ENCODE data around the gene NKX1-2. TPM values are rescaled to one million over a fixed set of nuclear protein-coding genes. Genes with fewer than 3 reads are reported as not detected.

Gene NKX1-2
- total RNA-seq, 4 donors from 2014 or later: not detected

DNA sequence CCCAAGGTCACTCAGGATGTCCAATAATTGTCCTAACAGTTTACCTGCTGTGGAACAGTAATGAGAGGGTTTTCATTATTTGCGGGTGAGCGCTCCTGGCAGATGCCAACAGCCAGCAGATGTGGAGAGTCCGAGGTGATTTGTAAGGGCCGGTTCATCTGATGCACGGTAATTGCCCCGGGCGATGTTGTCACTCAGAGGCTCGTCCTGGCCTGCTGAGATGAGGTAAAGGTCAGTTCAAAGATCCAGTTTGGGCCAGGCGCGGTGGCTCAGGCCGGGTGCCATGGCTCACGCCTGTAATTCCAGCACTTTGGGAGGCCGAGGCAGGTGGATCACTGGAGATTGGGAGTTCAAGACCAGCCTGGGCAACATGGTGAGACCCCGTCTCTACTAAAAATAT lies 28.7 kb upstream of the NKX1-2 start:
- Histone ChIP-seq H3K4me1 (no peaks in the 10 kb centered on the region), H3K36me3 (peaks cover 0 to 2% (median 0%) of the 10 kb centered on the region in 4 donors), H3K4me3 (no peak overlapping the region), H3K27ac (replicated peaks in 1 of 4) (no peak overlapping the region), H3K27me3 (no peaks in the 10 kb centered on the region), H3K9me3 (no peaks in the 10 kb centered on the region)
- no peak for TF ChIP-seq EP300 (IDR thresholded peaks at IDR 0.05)
- TF ChIP-seq, protein P1, sequence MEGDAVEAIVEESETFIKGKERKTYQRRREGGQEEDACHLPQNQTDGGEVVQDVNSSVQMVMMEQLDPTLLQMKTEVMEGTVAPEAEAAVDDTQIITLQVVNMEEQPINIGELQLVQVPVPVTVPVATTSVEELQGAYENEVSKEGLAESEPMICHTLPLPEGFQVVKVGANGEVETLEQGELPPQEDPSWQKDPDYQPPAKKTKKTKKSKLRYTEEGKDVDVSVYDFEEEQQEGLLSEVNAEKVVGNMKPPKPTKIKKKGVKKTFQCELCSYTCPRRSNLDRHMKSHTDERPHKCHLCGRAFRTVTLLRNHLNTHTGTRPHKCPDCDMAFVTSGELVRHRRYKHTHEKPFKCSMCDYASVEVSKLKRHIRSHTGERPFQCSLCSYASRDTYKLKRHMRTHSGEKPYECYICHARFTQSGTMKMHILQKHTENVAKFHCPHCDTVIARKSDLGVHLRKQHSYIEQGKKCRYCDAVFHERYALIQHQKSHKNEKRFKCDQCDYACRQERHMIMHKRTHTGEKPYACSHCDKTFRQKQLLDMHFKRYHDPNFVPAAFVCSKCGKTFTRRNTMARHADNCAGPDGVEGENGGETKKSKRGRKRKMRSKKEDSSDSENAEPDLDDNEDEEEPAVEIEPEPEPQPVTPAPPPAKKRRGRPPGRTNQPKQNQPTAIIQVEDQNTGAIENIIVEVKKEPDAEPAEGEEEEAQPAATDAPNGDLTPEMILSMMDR (IDR thresholded peaks at IDR 0.05): no peak
- TF ChIP-seq POLR2AphosphoS5 (IDR thresholded peaks at IDR 0.05): no peak
- TF ChIP-seq POLR2A (IDR thresholded peaks at IDR 0.05; ENCODE audit: low read depth): no peak
- 89% methylated on average over 14 of the region's 14 CpGs for WGBS
- intact Hi-C loops (cut with DNase I): no loop called here
- no peak for DNase-seq (ENCODE audit: extremely low spot score)

- H3K9me3 ChIP-seq: no peaks in the 10 kb centered on the region
- H3K27ac ChIP-seq (replicated peaks in 1 of 4): no peak overlapping the region
- no peak for TF ChIP-seq POLR2A (IDR thresholded peaks at IDR 0.05; ENCODE audit: low read depth)
- TF ChIP-seq, protein P1 (IDR thresholded peaks at IDR 0.05): no peak
- TF ChIP-seq EP300 (IDR thresholded peaks at IDR 0.05): no peak
- no peak for TF ChIP-seq POLR2AphosphoS5 (IDR thresholded peaks at IDR 0.05)
- no peaks in the 10 kb centered on the region for H3K4me1 ChIP-seq
- WGBS: 81% methylated on average over 9 of the region's 11 CpGs
- DNase-seq (ENCODE audit: extremely low spot score): no peak
- H3K4me3 ChIP-seq: no peak overlapping the region
- peaks cover 0 to 2% (median 0%) of the 10 kb centered on the region in 4 donors for H3K36me3 ChIP-seq
- intact Hi-C loops (cut with DNase I): no loop called here
- no peaks in the 10 kb centered on the region for H3K27me3 ChIP-seq
These were observed 28.0 kb upstream of the NKX1-2 start for GRCh38 chr10:124477614-124478363.

- TF ChIP-seq, protein P1 (IDR thresholded peaks at IDR 0.05): no peak
- TF ChIP-seq POLR2A (IDR thresholded peaks at IDR 0.05; ENCODE audit: low read depth): no peak
- TF ChIP-seq POLR2AphosphoS5 (IDR thresholded peaks at IDR 0.05): no peak
- no peak for TF ChIP-seq EP300 (IDR thresholded peaks at IDR 0.05)
- Histone ChIP-seq H3K36me3 (peaks cover 0 to 2% (median 0%) of the 10 kb centered on the region in 4 donors), H3K9me3 (no peaks in the 10 kb centered on the region), H3K4me1 (no peaks in the 10 kb centered on the region), H3K27me3 (no peaks in the 10 kb centered on the region), H3K4me3 (no peak overlapping the region), H3K27ac (replicated peaks in 1 of 4) (no peak overlapping the region)
- DNase-seq (ENCODE audit: extremely low spot score): no peak
- intact Hi-C loops (cut with DNase I): no loop called here
- 96% methylated on average over 14 of the region's 23 CpGs for WGBS
These were observed 26.3 kb upstream of the NKX1-2 start for GRCh38 chr10:124476043-124476725.

DNA sequence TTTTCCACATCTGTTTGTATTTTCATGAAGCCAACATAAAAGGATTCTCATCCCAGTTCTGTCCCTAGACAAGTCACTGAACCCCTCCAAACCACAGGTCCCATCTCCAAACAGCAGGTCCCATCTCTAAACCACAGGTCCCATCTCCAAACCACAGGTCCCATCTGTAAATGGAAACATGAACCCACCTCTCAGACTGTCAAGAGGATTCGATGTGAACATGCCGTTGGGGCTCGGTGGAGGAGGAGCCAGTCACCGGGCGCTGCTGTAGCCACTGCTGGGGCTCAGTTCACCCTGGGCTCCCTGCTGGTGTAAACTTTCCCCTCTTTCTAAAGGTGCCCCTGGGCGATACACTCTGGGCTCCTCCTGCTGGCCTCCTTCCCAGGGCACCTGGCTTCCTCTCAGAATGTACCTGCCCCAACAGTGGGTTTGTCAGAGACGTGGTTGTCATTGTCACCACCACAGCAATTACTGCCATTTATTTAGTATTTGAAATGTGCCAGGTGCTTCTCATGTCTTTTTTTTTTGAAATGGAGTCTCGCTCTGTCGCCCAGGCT lies 24.8 kb upstream of the NKX1-2 start:
- no peaks in the 10 kb centered on the region for H3K27me3 ChIP-seq
- H3K27ac ChIP-seq (replicated peaks in 1 of 4): no peak overlapping the region
- H3K4me1 ChIP-seq: no peaks in the 10 kb centered on the region
- TF ChIP-seq POLR2A (IDR thresholded peaks at IDR 0.05; ENCODE audit: low read depth) (no peak), POLR2AphosphoS5 (IDR thresholded peaks at IDR 0.05) (no peak), EP300 (IDR thresholded peaks at IDR 0.05) (no peak)
- TF ChIP-seq, protein P1 (IDR thresholded peaks at IDR 0.05): no peak
- peaks cover 0 to 2% (median 0%) of the 10 kb centered on the region in 4 donors for H3K36me3 ChIP-seq
- 85% methylated on average over 7 of the region's 9 CpGs for WGBS
- no peak overlapping the region for H3K4me3 ChIP-seq
- intact Hi-C loops (cut with DNase I): no loop called here
- no peak for DNase-seq (ENCODE audit: extremely low spot score)
- no peaks in the 10 kb centered on the region for H3K9me3 ChIP-seq
